Endothelial cell of umbilical vein (primary cell): ENCODE results near the gene LCA5L. TPM values are rescaled to one million over a fixed set of nuclear protein-coding genes. Genes with fewer than 3 reads are reported as not detected.

Source experiments
- BruUV-seq: library from RNA; stranded (reverse); fragments of 400-500 nt; replicated peaks from 2 replicates; lab custom pipeline; 2021; lab: Mats Ljungman, UMichigan
- CTCF ChIA-PET: fragments of 300-600, 350-600 bp; sonication (Branson Sonifier 250); formaldehyde crosslinking; loops from one replicate; lab custom pipeline; 2021; ENCODE audit warnings: antibody characterized with exemption, inconsistent platforms; lab: Charles Lee
- POLR2A ChIA-PET: fragments of 300-600, 350-600 bp; sonication (Branson Sonifier 250); formaldehyde crosslinking; loops from one replicate; lab custom pipeline; 2021; ENCODE audit warnings: antibody characterized with exemption, inconsistent platforms; lab: Charles Lee
- DNase-seq: peaks from one replicate; pipeline ENCODE4 v3.0.0-alpha.2; 2011; ENCODE audit warnings: low read depth, low spot score
- FAIRE-seq: peaks from 2 replicates; lab custom pipeline; 2011; peaks lifted over from hg19 to GRCh38; lab: Jason Lieb, UNC
- H2AFZ ChIP-seq: 2 replicates; pipeline ENCODE4 v1.6.0; 2012; ENCODE audit warnings: low read depth, low read length, control low read depth, inconsistent platforms
- H3K27ac ChIP-seq: 2 replicates; pipeline ENCODE4 v1.5.1; 2011; ENCODE audit warnings: low read depth, mild to moderate bottlenecking, control low read depth, low read length, moderate library complexity; ENCODE audit not compliant: insufficient read depth
- H3K27me3 ChIP-seq, 2 experiments: 2 replicates each; pipeline versions ENCODE4 v1.6.0 to v1.6.1; 2011; ENCODE audit warnings: low read length in 2 of 2, mixed read lengths in 1 of 2; ENCODE audit not compliant: control insufficient read depth in 2 of 2, insufficient read depth in 2 of 2
- H3K36me3 ChIP-seq, 2 experiments: 2 replicates in 1 of 2; 3 replicates in 1 of 2; pipeline ENCODE4 v1.5.1; 2011; ENCODE audit warnings: low read length in 2 of 2, mild to moderate bottlenecking in 1 of 2, moderate library complexity in 1 of 2; ENCODE audit not compliant: control insufficient read depth in 2 of 2, insufficient read depth in 2 of 2; ENCODE audit errors: extremely low read depth in 1 of 2
- H3K4me1 ChIP-seq: 3 replicates; pipeline ENCODE4 v1.5.1; 2011; ENCODE audit warnings: mild to moderate bottlenecking, low read length; ENCODE audit not compliant: control insufficient read depth, insufficient read depth; ENCODE audit errors: extremely low read depth
- H3K4me2 ChIP-seq: 2 replicates; pipeline ENCODE4 v1.6.1; 2011; ENCODE audit warnings: low read length, control low read depth, mixed read lengths; ENCODE audit not compliant: insufficient read depth
- H3K4me3 ChIP-seq, 3 experiments: fragments of 200-600 bp in 1 of 3; sonication (generic), shearing (Covaris generic) in 1 of 3; replicated peaks in 1 of 3; 2 replicates each; pipeline ENCODE4 v1.5.1; 2011 to 2016; ENCODE audit warnings: control low read depth in 3 of 3, low read length in 3 of 3, mild to moderate bottlenecking in 2 of 3, inconsistent platforms in 1 of 3, low read depth in 1 of 3, moderate library complexity in 1 of 3; ENCODE audit not compliant: insufficient read depth in 1 of 3
- H3K79me2 ChIP-seq: 2 replicates; pipeline ENCODE4 v1.6.0; 2012; ENCODE audit warnings: low read length, inconsistent platforms; ENCODE audit not compliant: control insufficient read depth, insufficient read depth
- H3K9ac ChIP-seq: replicated peaks from 2 replicates; pipeline ENCODE3; 2011; ENCODE audit warnings: low read length, control low read depth; ENCODE audit not compliant: insufficient read depth; ENCODE audit errors: extremely low read depth
- H3K9me1 ChIP-seq: replicated peaks from 3 replicates; pipeline ENCODE4 v1.6.0; 2011; ENCODE audit warnings: mild to moderate bottlenecking, low read length; ENCODE audit not compliant: control insufficient read depth, insufficient read depth; ENCODE audit errors: extremely low read depth
- H3K9me3 ChIP-seq: replicated peaks from 2 replicates; pipeline ENCODE4 v1.5.1; 2012; ENCODE audit warnings: low read length, inconsistent platforms; ENCODE audit not compliant: control insufficient read depth, insufficient read depth
- H4K20me1 ChIP-seq: replicated peaks from 2 replicates; pipeline ENCODE3; 2011; ENCODE audit warnings: mild to moderate bottlenecking, low read length; ENCODE audit not compliant: control insufficient read depth, insufficient read depth; ENCODE audit errors: extremely low read depth
- CTCF ChIP-seq, 2 donors: IDR thresholded peaks; 1 replicate in 1 of 2; 2 replicates in 1 of 2; pipeline ENCODE4 v1.5.1; 2011; ENCODE audit warnings: low read length in 2 of 2, mild to moderate bottlenecking in 2 of 2, moderate library complexity in 2 of 2, control low read depth in 1 of 2, inconsistent platforms in 1 of 2, low read depth in 1 of 2; ENCODE audit not compliant: insufficient read depth in 1 of 2; ENCODE audit errors: extremely low read depth in 1 of 2
- MAX ChIP-seq: IDR thresholded peaks from 2 replicates; pipeline ENCODE4 v1.6.1; 2011; ENCODE audit not compliant: insufficient read depth, insufficient read length
- MYC ChIP-seq: IDR thresholded peaks from one replicate; pipeline ENCODE4 v1.6.1; 2011; ENCODE audit warnings: mild to moderate bottlenecking, low read depth, low read length
- POLR2A ChIP-seq: IDR thresholded peaks from 2 replicates; pipeline ENCODE4 v1.6.1; 2012; ENCODE audit warnings: low read depth, mild to moderate bottlenecking, control low read depth, low read length
- POLR2AphosphoS5 ChIP-seq: IDR thresholded peaks from 2 replicates; pipeline ENCODE4 v1.6.1; 2012; ENCODE audit warnings: low read depth, mild to moderate bottlenecking, control low read depth, low read length, moderate library complexity; ENCODE audit not compliant: insufficient read depth
- dilution Hi-C: fragments of 300-500 bp; cut with MboI; formaldehyde crosslinking; loops from one replicate; pipeline ENCODE4 v1.15.0; 2019; ENCODE audit warnings: low sequenced_read_pairs; ENCODE audit not compliant: extremely low pct_ligation_motif_present
- intact Hi-C: fragments of 100-400 bp; cut with micrococcal nuclease; formaldehyde crosslinking; loops from one replicate; pipeline ENCODE4 v1.10.0; 2022
- polyA plus RNA-seq, 4 experiments: library from polyadenylated mRNA; depleted of rRNA in 3 of 4; stranded (reverse) in 3 of 4; unstranded in 1 of 4; fragments of >200 nt; gene quantifications; 2 replicates each; pipeline versions ENCODE4 v1.2.1 to v1.2.3, GENCODE V29; 2011 to 2012; ENCODE audit warnings: missing spikeins in 1 of 4
- total RNA-seq: library from RNA; stranded (reverse); gene quantifications from 2 replicates; pipeline ENCODE4 v1.2.3, GENCODE V29; 2021

LCA5L gene
- total and polyA plus RNA-seq, 2 donors (not counting 3 experiments of a cell fraction or from before 2014, with no cell fraction given) = 0.26 to 1.0 TPM

- ChIA-PET CTCF (interaction anchor here (0.7 to 1.2 kb wide), 4 partner anchors 45 to 96 kb away, joined by 3 read pairs; partner anchors contain the start of gene HMGN1), POLR2A (no interaction called here)
- Histone ChIP-seq H3K9me3 (no peaks in the 10 kb centered on the region), H3K27ac (peak overlapping the region; percentile 43), H3K27me3 (peaks cover 2% of the 10 kb centered on the region in 2 experiments), H3K4me3 (peak overlapping the region; percentile 58 to 82 (median 61)), H3K79me2 (no peaks in the 10 kb centered on the region), H3K4me1 (peaks cover 7% of the 10 kb centered on the region), H3K36me3 (no peaks in the 10 kb centered on the region), H3K9ac (peak overlapping the region; percentile 48), H2AFZ (peak overlapping the region; percentile 35), H4K20me1 (no peaks in the 10 kb centered on the region), H3K4me2 (peak overlapping the region; percentile 82), H3K9me1 (no peaks in the 10 kb centered on the region)
- BruUV-seq = no TSS peak
- dilution Hi-C loops = no loop called here
- intact Hi-C loops = loop anchor here (1.0 kb wide), 4 partner anchors 56 to 261 kb away; partner anchors contain the start of genes HMGN1 and PSMG1
- DNase-seq (peak; percentile 39), FAIRE-seq (no peak)
- no peak for TF ChIP-seq MAX
- TF ChIP-seq POLR2A = no peak
- no peak for TF ChIP-seq MYC
Observed at GRCh38 chr21:39444421-39445180, 977 bp downstream of the LCA5L start.

- no peak overlapping the region for H3K27ac ChIP-seq
- intact Hi-C loops = loop anchor here (1.0 kb wide), 1 partner anchor 261 kb away; no protein-coding TSS in a partner anchor
- peak; percentile 49 for FAIRE-seq
- no peaks in the 10 kb centered on the region for H3K27me3 ChIP-seq
- no peaks in the 10 kb centered on the region for H3K79me2 ChIP-seq
- no peak overlapping the region for H2AFZ ChIP-seq
- peaks cover 7% of the 10 kb centered on the region for H3K4me1 ChIP-seq
- no peaks in the 10 kb centered on the region for H3K36me3 ChIP-seq
- ChIA-PET POLR2A (no interaction called here), CTCF (interaction anchor here (0.6 to 1.9 kb wide), 15 partner anchors 11 to 257 kb away, joined by 3 to 17 read pairs (median 4); no protein-coding TSS in a partner anchor)
- TF ChIP-seq CTCF (IDR thresholded peaks at IDR 0.05; ENCODE audit: extremely low read depth in 1 of 2, insufficient read depth in 1 of 2, low read depth in 1 of 2, low read length in 2 of 2) (peak; percentile 70 to 71), POLR2AphosphoS5 (no peak)
- peak; percentile 47 for DNase-seq
- no peak overlapping the region for H3K4me3 ChIP-seq
- no TSS peak for BruUV-seq
- H3K4me2 ChIP-seq = no peak overlapping the region
- dilution Hi-C loops = no loop called here
- H3K9ac ChIP-seq = no peak overlapping the region
- H4K20me1 ChIP-seq = no peaks in the 10 kb centered on the region
- H3K9me3 ChIP-seq = no peaks in the 10 kb centered on the region
- no peaks in the 10 kb centered on the region for H3K9me1 ChIP-seq
Observed at GRCh38 chr21:39441502-39442475, 3.8 kb downstream of the LCA5L start.
